ENCODE results near the gene HOXB8. TPM values are rescaled to one million over a fixed set of nuclear protein-coding genes. Genes with fewer than 3 reads are reported as not detected.
A peak's percentile ranks its signal among the peaks of the same experiment; 100 is the strongest.

The HOXB8 gene
- total RNA-seq, 1 donor from 2014 or later: not detected

GRCh38 chr17:48620461-48621139 lies 5.5 kb upstream of the HOXB8 start:
- H3K36me3 ChIP-seq: no peaks in the 10 kb centered on the region
- no peak overlapping the region for H3K27ac ChIP-seq (replicated peaks)
- H3K9me3 ChIP-seq (replicated peaks): no peaks in the 10 kb centered on the region
- H3K4me1 ChIP-seq: peaks cover 20% of the 10 kb centered on the region
- intact Hi-C loops (cut with micrococcal nuclease): no loop called here
- H3K27me3 ChIP-seq (ENCODE audit: low read depth): peaks cover 100% of the 10 kb centered on the region
- no peak overlapping the region for H3K4me3 ChIP-seq
- no peak for TF ChIP-seq CTCF (IDR thresholded peaks at IDR 0.05; ENCODE audit: borderline replicate concordance)
- no peak for DNase-seq

GRCh38 chr17:48619826-48620449 lies 4.8 kb upstream of the HOXB8 start:
- H3K4me1 ChIP-seq: peaks cover 14% of the 10 kb centered on the region
- peaks cover 100% of the 10 kb centered on the region for H3K27me3 ChIP-seq (ENCODE audit: low read depth)
- TF ChIP-seq CTCF (IDR thresholded peaks at IDR 0.05; ENCODE audit: borderline replicate concordance): no peak
- no peaks in the 10 kb centered on the region for H3K9me3 ChIP-seq (replicated peaks)
- intact Hi-C loops (cut with micrococcal nuclease): loop anchor here (10.0 kb wide), 1 partner anchor 285 kb away; no protein-coding TSS in a partner anchor
- no peak overlapping the region for H3K27ac ChIP-seq (replicated peaks)
- DNase-seq: no peak
- H3K36me3 ChIP-seq: no peaks in the 10 kb centered on the region
- H3K4me3 ChIP-seq: no peak overlapping the region

- DNase-seq: peak; percentile 84
- Histone ChIP-seq H3K9me3 (replicated peaks) (no peaks in the 10 kb centered on the region), H3K27me3 (ENCODE audit: low read depth) (peaks cover 100% of the 10 kb centered on the region), H3K4me1 (peaks cover 25% of the 10 kb centered on the region), H3K27ac (replicated peaks) (no peak overlapping the region), H3K4me3 (no peak overlapping the region), H3K36me3 (no peaks in the 10 kb centered on the region)
- peak; percentile 98 for TF ChIP-seq CTCF (IDR thresholded peaks at IDR 0.05; ENCODE audit: borderline replicate concordance)
- intact Hi-C loops (cut with micrococcal nuclease): loop anchor here (10.0 kb wide), 1 partner anchor 284 kb away; no protein-coding TSS in a partner anchor
These were observed 3.3 kb upstream of the HOXB8 start for GRCh38 chr17:48618256-48618896.

- no peaks in the 10 kb centered on the region for H3K9me3 ChIP-seq (replicated peaks)
- H3K27me3 ChIP-seq (ENCODE audit: low read depth): peaks cover 100% of the 10 kb centered on the region
- no peaks in the 10 kb centered on the region for H3K36me3 ChIP-seq
- intact Hi-C loops (cut with micrococcal nuclease): loop anchor here (10.0 kb wide), 1 partner anchor 283 kb away; no protein-coding TSS in a partner anchor
- TF ChIP-seq CTCF (IDR thresholded peaks at IDR 0.05; ENCODE audit: borderline replicate concordance): no peak
- no peak overlapping the region for H3K4me3 ChIP-seq
- no peak overlapping the region for H3K27ac ChIP-seq (replicated peaks)
- H3K4me1 ChIP-seq: peaks cover 33% of the 10 kb centered on the region
- no peak for DNase-seq
These were observed 2.6 kb upstream of the HOXB8 start for GRCh38 chr17:48617471-48618255.
